Ishikawa (cell line): ENCODE measurements around the gene ARID1B.
A peak's percentile ranks its signal among the peaks of the same experiment; 100 is the strongest.

Experiments
- CEBPB ChIP-seq: IDR thresholded peaks from 2 replicates; pipeline ENCODE4 v1.6.1; 2012
- CREB1 ChIP-seq: IDR thresholded peaks from 2 replicates; pipeline ENCODE4 v1.6.1; 2012; ENCODE audit warnings: low read depth
- EGR1 ChIP-seq: IDR thresholded peaks from 2 replicates; pipeline ENCODE4 v1.6.1; 2012
- EP300 ChIP-seq: IDR thresholded peaks from 2 replicates; pipeline ENCODE4 v1.6.1; 2012; ENCODE audit warnings: borderline replicate concordance
- FOXM1 ChIP-seq: IDR thresholded peaks from 2 replicates; pipeline ENCODE4 v1.6.1; 2012; ENCODE audit warnings: low read depth, borderline replicate concordance
- NFIC ChIP-seq: IDR thresholded peaks from 2 replicates; pipeline ENCODE4 v1.6.1; 2012
- RAD21 ChIP-seq: IDR thresholded peaks from 2 replicates; pipeline ENCODE4 v1.6.1; 2012; ENCODE audit warnings: low read depth
- TAF1 ChIP-seq: IDR thresholded peaks from 2 replicates; pipeline ENCODE4 v1.6.1; 2012; ENCODE audit warnings: low read depth, mild to moderate bottlenecking
- TCF12 ChIP-seq: IDR thresholded peaks from 2 replicates; pipeline ENCODE4 v1.6.1; 2012; ENCODE audit warnings: low read depth
- TEAD4 ChIP-seq: IDR thresholded peaks from 2 replicates; pipeline ENCODE4 v1.6.1; 2012
- YY1 ChIP-seq: IDR thresholded peaks from 2 replicates; pipeline ENCODE4 v1.6.1; 2012; ENCODE audit warnings: low read depth
- ZBTB7A ChIP-seq: IDR thresholded peaks from 2 replicates; pipeline ENCODE4 v1.6.1; 2012; ENCODE audit warnings: low read depth
- TF ChIP-seq, protein P1 (sequence below): IDR thresholded peaks from 2 replicates; pipeline ENCODE4 v1.6.1; 2012; ENCODE audit warnings: low read depth, mild to moderate bottlenecking
- TF ChIP-seq, protein P2 (sequence below): IDR thresholded peaks from 2 replicates; pipeline ENCODE4 v1.6.1; 2012
- TF ChIP-seq, protein P3 (sequence below): IDR thresholded peaks from 2 replicates; pipeline ENCODE4 v1.6.1; 2012

The ARID1B gene

DNA sequence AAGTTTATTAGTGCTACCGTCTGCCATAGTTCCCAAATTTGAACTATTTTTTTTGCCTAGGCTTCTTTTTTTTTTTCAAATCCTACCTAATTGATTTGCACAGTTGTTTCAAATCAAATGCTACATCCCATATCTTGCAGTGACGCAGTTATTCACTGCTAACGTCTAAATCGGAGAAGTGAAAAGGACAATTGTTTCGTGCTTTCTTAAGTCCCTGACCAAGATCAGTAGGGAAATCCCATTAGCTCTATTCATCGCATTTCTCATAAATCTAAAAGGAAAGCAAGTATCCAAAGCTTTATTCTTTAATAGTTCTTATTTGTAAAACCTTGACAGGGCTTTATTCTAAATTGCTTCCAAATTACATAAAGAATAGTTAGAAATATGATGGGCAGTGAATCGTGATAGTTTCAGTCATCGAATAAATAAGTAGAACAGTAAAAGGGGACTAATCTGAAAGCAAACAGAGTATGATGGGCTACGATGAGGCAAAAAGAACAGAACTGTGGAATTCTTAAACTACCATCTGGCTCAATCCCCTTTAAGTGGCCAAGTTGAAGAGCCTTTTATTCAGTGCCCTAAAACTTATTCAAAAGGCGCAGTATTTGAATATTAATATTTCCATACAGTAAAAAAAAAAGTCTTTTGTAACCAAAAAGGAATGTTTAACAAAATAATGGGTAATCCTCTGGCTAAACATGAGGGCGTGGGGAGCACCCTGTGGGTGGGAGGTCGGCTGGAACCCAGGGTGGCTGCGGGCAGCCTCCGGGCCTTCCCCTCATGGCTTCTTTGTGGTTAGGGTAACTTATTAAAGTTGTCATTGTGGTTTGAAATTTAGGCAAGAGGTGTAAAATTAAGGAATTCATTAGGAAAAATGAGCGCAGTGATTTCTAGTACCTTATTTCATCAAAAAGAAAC is 3.0 kb upstream of the ARID1B start:
- TF ChIP-seq CEBPB (no peak), CREB1 (no peak), NFIC (no peak), RAD21 (no peak), YY1 (no peak), EP300 (no peak), TCF12 (no peak), TEAD4 (no peak), TAF1 (no peak), FOXM1 (no peak)

DNA sequence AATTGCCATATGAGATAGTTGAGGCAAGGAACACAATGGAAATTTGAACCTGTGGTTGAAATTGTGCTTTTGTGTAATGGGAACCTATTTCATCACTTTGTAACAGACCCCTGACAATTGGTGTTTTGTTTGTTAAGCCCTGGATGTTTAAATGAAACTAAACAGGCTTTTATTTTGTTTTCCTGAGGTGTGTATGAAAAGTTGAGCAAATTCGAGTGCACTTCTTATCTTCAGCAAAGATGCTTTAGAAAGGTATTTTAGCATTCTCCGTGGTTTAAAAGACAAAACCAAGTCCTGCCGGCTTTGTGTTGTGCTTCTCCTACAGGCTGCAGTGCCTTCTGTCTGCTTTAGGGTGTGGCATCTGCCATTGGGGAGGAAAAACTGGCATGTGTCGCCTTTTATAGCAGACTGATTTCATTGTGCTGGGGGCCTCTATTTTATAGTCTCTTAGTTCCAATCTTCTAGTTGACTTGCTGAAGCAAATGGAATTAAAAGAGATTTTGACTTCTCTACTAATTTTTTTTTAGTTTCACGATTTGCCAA is 2.2 kb upstream of the ARID1B start:
- TF ChIP-seq NFIC (no peak), CEBPB (no peak), ZBTB7A (no peak), YY1 (no peak), TEAD4 (no peak)
- TF ChIP-seq, protein P1, sequence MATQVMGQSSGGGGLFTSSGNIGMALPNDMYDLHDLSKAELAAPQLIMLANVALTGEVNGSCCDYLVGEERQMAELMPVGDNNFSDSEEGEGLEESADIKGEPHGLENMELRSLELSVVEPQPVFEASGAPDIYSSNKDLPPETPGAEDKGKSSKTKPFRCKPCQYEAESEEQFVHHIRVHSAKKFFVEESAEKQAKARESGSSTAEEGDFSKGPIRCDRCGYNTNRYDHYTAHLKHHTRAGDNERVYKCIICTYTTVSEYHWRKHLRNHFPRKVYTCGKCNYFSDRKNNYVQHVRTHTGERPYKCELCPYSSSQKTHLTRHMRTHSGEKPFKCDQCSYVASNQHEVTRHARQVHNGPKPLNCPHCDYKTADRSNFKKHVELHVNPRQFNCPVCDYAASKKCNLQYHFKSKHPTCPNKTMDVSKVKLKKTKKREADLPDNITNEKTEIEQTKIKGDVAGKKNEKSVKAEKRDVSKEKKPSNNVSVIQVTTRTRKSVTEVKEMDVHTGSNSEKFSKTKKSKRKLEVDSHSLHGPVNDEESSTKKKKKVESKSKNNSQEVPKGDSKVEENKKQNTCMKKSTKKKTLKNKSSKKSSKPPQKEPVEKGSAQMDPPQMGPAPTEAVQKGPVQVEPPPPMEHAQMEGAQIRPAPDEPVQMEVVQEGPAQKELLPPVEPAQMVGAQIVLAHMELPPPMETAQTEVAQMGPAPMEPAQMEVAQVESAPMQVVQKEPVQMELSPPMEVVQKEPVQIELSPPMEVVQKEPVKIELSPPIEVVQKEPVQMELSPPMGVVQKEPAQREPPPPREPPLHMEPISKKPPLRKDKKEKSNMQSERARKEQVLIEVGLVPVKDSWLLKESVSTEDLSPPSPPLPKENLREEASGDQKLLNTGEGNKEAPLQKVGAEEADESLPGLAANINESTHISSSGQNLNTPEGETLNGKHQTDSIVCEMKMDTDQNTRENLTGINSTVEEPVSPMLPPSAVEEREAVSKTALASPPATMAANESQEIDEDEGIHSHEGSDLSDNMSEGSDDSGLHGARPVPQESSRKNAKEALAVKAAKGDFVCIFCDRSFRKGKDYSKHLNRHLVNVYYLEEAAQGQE, result no peak

DNA sequence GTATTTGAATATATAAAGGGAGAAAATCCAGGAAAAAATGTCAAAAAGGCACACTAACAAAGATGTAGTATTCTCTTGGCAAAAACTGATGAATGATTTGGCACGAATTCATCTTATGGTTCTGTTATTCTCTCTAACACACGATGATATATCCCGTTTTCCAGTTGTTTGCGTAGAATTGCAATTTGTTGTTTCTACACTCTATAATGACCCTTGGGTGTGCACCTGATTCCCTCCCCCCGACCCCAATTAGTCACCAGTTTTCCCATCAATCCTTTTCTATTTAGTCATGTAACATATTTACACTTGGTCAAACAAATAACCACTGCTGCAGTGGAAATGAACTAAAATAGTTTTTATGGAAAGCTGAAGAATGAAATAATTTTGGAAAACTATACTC is 1.5 kb upstream of the ARID1B start:
- TF ChIP-seq TEAD4 (no peak), TCF12 (no peak), YY1 (no peak)

DNA sequence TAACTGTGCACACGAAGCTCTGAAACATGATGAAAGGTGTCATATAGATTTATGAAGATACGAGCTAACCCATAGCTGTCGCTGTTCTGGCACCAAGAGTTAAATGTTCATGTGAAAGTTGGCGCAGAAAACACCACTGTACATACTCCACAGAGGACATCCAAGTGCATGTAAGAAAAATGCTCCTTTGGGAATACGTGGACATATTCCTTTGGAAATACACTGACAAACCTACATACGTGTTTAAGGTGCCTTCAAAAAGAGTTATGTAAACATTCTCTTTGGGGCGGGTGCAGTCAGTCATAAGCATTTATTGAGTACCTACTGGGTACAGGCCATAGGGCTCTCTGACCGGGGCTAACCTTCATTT is 723 bp upstream of the ARID1B start:
- TF ChIP-seq, protein P2, sequence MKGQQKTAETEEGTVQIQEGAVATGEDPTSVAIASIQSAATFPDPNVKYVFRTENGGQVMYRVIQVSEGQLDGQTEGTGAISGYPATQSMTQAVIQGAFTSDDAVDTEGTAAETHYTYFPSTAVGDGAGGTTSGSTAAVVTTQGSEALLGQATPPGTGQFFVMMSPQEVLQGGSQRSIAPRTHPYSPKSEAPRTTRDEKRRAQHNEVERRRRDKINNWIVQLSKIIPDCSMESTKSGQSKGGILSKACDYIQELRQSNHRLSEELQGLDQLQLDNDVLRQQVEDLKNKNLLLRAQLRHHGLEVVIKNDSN, result no peak

DNA sequence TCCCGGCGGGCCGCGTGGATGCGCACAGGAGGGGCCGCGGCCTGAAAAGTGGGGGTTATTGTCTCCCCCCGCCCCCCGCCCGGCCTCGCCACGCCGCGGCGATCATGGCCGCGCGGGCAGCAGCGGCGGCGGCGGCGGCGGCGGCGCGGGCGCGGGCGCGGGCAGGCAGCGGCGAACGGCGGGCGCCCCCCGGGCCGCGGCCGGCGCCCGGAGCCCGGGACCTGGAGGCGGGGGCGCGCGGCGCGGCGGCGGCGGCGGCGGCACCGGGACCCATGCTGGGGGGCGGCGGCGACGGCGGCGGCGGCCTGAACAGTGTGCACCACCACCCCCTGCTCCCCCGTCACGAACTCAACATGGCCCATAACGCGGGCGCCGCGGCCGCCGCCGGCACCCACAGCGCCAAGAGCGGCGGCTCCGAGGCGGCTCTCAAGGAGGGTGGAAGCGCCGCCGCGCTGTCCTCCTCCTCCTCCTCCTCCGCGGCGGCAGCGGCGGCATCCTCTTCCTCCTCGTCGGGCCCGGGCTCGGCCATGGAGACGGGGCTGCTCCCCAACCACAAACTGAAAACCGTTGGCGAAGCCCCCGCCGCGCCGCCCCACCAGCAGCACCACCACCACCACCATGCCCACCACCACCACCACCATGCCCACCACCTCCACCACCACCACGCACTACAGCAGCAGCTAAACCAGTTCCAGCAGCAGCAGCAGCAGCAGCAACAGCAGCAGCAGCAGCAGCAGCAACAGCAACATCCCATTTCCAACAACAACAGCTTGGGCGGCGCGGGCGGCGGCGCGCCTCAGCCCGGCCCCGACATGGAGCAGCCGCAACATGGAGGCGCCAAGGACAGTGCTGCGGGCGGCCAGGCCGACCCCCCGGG is 637 bp downstream of the ARID1B start:
- TF ChIP-seq TAF1, result peak; percentile 44
- TF ChIP-seq ZBTB7A, result peak; percentile 50
- peak; percentile 44; the same call in 1 of the 2 replicates for TF ChIP-seq YY1
- no peak for TF ChIP-seq CEBPB

DNA sequence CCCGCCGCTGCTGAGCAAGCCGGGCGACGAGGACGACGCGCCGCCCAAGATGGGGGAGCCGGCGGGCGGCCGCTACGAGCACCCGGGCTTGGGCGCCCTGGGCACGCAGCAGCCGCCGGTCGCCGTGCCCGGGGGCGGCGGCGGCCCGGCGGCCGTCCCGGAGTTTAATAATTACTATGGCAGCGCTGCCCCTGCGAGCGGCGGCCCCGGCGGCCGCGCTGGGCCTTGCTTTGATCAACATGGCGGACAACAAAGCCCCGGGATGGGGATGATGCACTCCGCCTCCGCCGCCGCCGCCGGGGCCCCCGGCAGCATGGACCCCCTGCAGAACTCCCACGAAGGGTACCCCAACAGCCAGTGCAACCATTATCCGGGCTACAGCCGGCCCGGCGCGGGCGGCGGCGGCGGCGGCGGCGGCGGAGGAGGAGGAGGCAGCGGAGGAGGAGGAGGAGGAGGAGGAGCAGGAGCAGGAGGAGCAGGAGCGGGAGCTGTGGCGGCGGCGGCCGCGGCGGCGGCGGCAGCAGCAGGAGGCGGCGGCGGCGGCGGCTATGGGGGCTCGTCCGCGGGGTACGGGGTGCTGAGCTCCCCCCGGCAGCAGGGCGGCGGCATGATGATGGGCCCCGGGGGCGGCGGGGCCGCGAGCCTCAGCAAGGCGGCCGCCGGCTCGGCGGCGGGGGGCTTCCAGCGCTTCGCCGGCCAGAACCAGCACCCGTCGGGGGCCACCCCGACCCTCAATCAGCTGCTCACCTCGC is 1.5 kb downstream of the ARID1B start:
- no peak for TF ChIP-seq CEBPB
- TF ChIP-seq YY1, result peak; percentile 72
- no peak; the same call in 1 of the 2 replicates for TF ChIP-seq TAF1
- TF ChIP-seq RAD21, result no peak
- no peak; the same call in 1 of the 2 replicates for TF ChIP-seq ZBTB7A
- TF ChIP-seq, protein P1, result no peak
- TF ChIP-seq FOXM1, result no peak
- no peak for TF ChIP-seq CREB1
- peak; percentile 28; the same call in 1 of the 2 replicates for TF ChIP-seq EP300
- no peak for TF ChIP-seq NFIC
- peak; percentile 16; the same call in 1 of the 2 replicates for TF ChIP-seq EGR1
- no peak for TF ChIP-seq TEAD4
- TF ChIP-seq, protein P2, result no peak
- no peak for TF ChIP-seq TCF12
- TF ChIP-seq, protein P3, sequence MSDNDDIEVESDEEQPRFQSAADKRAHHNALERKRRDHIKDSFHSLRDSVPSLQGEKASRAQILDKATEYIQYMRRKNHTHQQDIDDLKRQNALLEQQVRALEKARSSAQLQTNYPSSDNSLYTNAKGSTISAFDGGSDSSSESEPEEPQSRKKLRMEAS, result 0 out of 2 replicates have a peak, but pooled peaks have one; percentile 7
